ENCODE results near the gene DUOXA1.

DNA sequence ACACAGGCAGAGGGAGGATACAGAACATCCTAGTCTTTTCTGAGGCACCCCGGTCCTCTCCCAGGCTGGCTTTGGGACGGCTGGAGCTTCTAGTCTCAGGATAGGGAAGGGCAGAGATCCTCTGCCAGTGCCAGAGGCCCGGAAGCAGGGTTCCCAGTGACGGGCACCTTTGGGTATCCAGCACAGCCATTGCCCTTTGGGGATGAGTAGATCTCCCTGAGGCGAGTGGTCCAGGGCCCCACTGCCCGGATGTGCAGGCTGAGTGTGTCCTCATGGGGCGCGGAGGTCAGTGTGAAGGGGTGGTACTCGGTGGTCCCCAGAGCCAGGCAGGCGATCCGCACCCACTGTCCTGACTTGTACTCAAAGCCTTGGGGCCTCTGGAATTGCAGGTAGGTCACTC lies 34.0 kb downstream of the DUOXA1 start:
- TF ChIP-seq CTCF (IDR thresholded peaks at IDR 0.05) = no peak
- TF ChIP-seq EZH2 (IDR thresholded peaks at IDR 0.05) = no peak
- TF ChIP-seq EZH2phosphoT487 (IDR thresholded peaks at IDR 0.05) = no peak
